ENCODE results near the gene TOR1A.

The TOR1A gene

DNA sequence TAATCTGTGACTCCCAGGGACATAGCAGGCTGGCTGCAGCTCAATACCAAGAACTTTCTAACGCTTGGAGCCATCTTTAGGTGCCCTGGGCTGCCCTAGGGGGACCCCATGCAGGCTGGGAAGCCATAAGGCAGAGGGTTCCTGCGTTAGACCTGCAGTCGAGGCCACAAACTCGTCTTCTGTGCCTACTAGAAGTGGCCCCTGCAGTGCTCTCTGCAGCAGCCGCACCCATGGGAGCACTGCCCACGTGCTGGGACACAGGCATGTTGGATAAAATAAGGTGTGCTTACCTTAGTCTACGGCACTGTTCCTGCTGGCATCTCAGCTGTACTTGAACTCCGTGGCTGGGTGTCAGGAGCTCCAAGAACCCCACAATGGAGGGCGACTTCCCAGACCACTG, 11.6 kb downstream of the TOR1A start:
- Histone ChIP-seq H3K9me3 (ENCODE audit: insufficient read depth, low read depth, low read length) (no peaks in the 10 kb centered on the region), H3K4me1 (ENCODE audit: insufficient read depth, low read length, poor library complexity, severe bottlenecking) (no peaks in the 10 kb centered on the region), H3K9ac (ENCODE audit: low read depth, low read length, poor library complexity, severe bottlenecking) (no peak overlapping the region), H4K20me1 (ENCODE audit: insufficient read depth, low read length, poor library complexity, severe bottlenecking) (no peaks in the 10 kb centered on the region), H3K9me2 (replicated peaks; ENCODE audit: low read depth, low read length) (no peaks in the 10 kb centered on the region), H3K27me3 (ENCODE audit: insufficient read depth, low read length, poor library complexity, severe bottlenecking) (no peaks in the 10 kb centered on the region), H3K4me3 (ENCODE audit: low read length, poor library complexity, severe bottlenecking) (no peak overlapping the region), H3K36me3 (ENCODE audit: insufficient read depth, low read length) (no peaks in the 10 kb centered on the region; the same call in 1 of the 2 replicates), H3F3A (ENCODE audit: low read depth) (no peaks in the 10 kb centered on the region), H3K79me2 (ENCODE audit: insufficient read depth, low read length) (no peaks in the 10 kb centered on the region), H3K4me2 (ENCODE audit: low read depth, low read length, poor library complexity, severe bottlenecking) (no peak overlapping the region), H2AFZ (ENCODE audit: low read length) (no peak overlapping the region)
- TF ChIP-seq, protein P1, sequence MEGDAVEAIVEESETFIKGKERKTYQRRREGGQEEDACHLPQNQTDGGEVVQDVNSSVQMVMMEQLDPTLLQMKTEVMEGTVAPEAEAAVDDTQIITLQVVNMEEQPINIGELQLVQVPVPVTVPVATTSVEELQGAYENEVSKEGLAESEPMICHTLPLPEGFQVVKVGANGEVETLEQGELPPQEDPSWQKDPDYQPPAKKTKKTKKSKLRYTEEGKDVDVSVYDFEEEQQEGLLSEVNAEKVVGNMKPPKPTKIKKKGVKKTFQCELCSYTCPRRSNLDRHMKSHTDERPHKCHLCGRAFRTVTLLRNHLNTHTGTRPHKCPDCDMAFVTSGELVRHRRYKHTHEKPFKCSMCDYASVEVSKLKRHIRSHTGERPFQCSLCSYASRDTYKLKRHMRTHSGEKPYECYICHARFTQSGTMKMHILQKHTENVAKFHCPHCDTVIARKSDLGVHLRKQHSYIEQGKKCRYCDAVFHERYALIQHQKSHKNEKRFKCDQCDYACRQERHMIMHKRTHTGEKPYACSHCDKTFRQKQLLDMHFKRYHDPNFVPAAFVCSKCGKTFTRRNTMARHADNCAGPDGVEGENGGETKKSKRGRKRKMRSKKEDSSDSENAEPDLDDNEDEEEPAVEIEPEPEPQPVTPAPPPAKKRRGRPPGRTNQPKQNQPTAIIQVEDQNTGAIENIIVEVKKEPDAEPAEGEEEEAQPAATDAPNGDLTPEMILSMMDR (conservative IDR thresholded peaks at IDR 0.05; ENCODE audit: low read length), result no peak
- no peak for TF ChIP-seq EZH2phosphoT487 (IDR thresholded peaks at IDR 0.05; ENCODE audit: borderline replicate concordance)

DNA sequence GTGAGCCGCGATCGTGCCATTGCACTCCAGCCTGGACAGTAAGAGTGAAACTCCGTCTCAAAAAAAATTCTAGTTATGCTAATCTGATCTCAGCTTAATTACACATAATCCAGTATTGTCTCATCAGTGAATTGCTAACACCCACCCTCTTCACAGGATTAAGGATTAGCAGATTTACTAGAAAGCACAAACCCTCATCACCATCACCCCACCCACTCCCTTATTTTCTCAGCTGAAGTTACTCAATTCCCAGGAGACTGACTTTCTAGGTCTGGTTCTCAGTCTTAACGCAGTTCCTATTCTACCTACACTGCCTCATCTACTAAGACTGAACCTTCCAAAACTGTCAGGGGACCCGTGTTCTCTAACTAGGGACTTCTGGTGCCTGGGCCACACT, 12.0 kb downstream of the TOR1A start:
- H3K4me1 ChIP-seq (ENCODE audit: insufficient read depth, low read length, poor library complexity, severe bottlenecking), result no peaks in the 10 kb centered on the region
- H3K27me3 ChIP-seq (ENCODE audit: insufficient read depth, low read length, poor library complexity, severe bottlenecking), result no peaks in the 10 kb centered on the region
- H2AFZ ChIP-seq (ENCODE audit: low read length), result no peak overlapping the region
- no peaks in the 10 kb centered on the region for H3K79me2 ChIP-seq (ENCODE audit: insufficient read depth, low read length)
- no peaks in the 10 kb centered on the region for H3K9me2 ChIP-seq (replicated peaks; ENCODE audit: low read depth, low read length)
- no peak overlapping the region for H3K9ac ChIP-seq (ENCODE audit: low read depth, low read length, poor library complexity, severe bottlenecking)
- no peaks in the 10 kb centered on the region for H4K20me1 ChIP-seq (ENCODE audit: insufficient read depth, low read length, poor library complexity, severe bottlenecking)
- H3K4me3 ChIP-seq (ENCODE audit: low read length, poor library complexity, severe bottlenecking), result no peak overlapping the region
- H3K4me2 ChIP-seq (ENCODE audit: low read depth, low read length, poor library complexity, severe bottlenecking), result no peak overlapping the region
- no peak for TF ChIP-seq EZH2phosphoT487 (IDR thresholded peaks at IDR 0.05; ENCODE audit: borderline replicate concordance)
- TF ChIP-seq, protein P1 (conservative IDR thresholded peaks at IDR 0.05; ENCODE audit: low read length), result no peak
- H3F3A ChIP-seq (ENCODE audit: low read depth), result no peaks in the 10 kb centered on the region
- H3K9me3 ChIP-seq (ENCODE audit: insufficient read depth, low read depth, low read length), result no peaks in the 10 kb centered on the region
- H3K36me3 ChIP-seq (ENCODE audit: insufficient read depth, low read length), result no peaks in the 10 kb centered on the region; the same call in 1 of the 2 replicates

DNA sequence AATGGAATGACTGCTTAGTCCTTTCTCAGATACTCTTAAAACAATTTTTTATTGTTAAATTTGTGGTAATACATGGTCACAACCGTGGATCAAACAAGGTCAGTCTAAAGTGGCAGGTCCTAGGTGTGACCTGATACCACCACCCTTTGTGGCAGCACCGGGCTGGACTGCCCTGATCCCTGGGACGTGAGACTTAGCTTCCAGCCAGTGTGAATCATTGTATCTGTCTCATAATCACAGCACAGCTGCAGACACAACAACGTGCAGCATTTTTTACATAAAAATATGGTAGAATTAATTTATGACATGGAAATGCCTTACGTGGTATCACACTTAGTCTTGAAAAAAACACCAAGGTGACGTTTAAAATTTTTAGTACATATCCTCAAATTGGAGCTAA, 13.1 kb downstream of the TOR1A start:
- Histone ChIP-seq H3K9me2 (replicated peaks; ENCODE audit: low read depth, low read length) (no peaks in the 10 kb centered on the region), H3K4me2 (ENCODE audit: low read depth, low read length, poor library complexity, severe bottlenecking) (no peak overlapping the region), H3K4me1 (ENCODE audit: insufficient read depth, low read length, poor library complexity, severe bottlenecking) (no peaks in the 10 kb centered on the region), H2AFZ (ENCODE audit: low read length) (no peak overlapping the region), H4K20me1 (ENCODE audit: insufficient read depth, low read length, poor library complexity, severe bottlenecking) (no peaks in the 10 kb centered on the region), H3K79me2 (ENCODE audit: insufficient read depth, low read length) (no peaks in the 10 kb centered on the region), H3K9ac (ENCODE audit: low read depth, low read length, poor library complexity, severe bottlenecking) (no peak overlapping the region), H3K4me3 (ENCODE audit: low read length, poor library complexity, severe bottlenecking) (no peak overlapping the region), H3F3A (ENCODE audit: low read depth) (no peaks in the 10 kb centered on the region), H3K27me3 (ENCODE audit: insufficient read depth, low read length, poor library complexity, severe bottlenecking) (no peaks in the 10 kb centered on the region), H3K36me3 (ENCODE audit: insufficient read depth, low read length) (no peaks in the 10 kb centered on the region), H3K9me3 (ENCODE audit: insufficient read depth, low read depth, low read length) (no peaks in the 10 kb centered on the region)
- no peak for TF ChIP-seq EZH2phosphoT487 (IDR thresholded peaks at IDR 0.05; ENCODE audit: borderline replicate concordance)
- TF ChIP-seq, protein P1 (conservative IDR thresholded peaks at IDR 0.05; ENCODE audit: low read length), result no peak
